ENCODE measurements around the gene C7orf33.

C7orf33 gene

DNA sequence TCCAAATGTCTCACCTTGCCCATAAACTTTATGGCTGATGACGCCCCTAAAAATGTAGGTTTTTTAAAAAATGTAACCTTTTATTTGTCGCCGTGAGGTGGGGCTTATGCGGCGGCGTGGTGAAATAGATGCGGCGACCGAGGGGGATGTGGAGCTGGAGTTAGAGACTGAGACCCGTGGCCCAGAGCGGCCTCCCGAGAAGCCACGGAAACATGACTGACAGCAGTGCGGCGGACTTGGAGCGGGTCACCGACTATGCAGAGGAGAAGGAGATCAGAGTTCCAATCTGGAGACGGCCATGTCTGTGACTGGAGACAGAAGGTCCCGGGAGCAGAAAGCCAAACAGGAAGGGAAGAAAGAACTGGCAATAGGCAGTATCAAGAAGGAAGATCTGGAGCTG is 46.5 kb downstream of the C7orf33 start:
- Histone ChIP-seq H3K9me3 (ENCODE audit: insufficient read depth, low read depth, low read length) (no peaks in the 10 kb centered on the region), H3K9ac (ENCODE audit: low read depth, low read length) (no peak overlapping the region), H3K27me3 (ENCODE audit: insufficient read depth, low read length) (no peaks in the 10 kb centered on the region), H3K4me1 (ENCODE audit: insufficient read depth, low read length) (no peaks in the 10 kb centered on the region), H3K27ac (ENCODE audit: low read length) (no peak overlapping the region), H3K36me3 (ENCODE audit: insufficient read depth, low read depth, low read length) (no peaks in the 10 kb centered on the region), H3K4me3 (ENCODE audit: low read length) (no peak overlapping the region)

DNA sequence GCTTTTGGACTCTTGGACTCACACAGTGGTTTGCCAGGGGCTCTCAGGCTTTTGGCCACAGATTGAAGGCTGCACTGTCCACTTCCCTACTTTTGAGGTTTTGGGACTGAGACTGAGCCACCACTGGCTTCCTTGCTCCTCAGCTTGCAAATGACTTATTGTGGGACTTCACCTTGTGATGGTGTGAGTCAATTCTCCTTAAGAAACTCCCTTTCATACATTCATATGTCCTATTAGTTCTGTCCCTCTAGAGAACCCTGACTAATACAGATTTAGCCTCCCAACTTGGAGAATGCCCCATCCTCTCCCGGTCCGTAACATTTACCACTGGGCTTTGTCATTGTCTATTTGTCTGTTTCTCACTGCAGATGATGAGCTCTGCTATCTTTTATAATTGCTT is 55.3 kb downstream of the C7orf33 start:
- Histone ChIP-seq H3K27me3 (ENCODE audit: insufficient read depth, low read length) (no peaks in the 10 kb centered on the region), H3K9me3 (ENCODE audit: insufficient read depth, low read depth, low read length) (no peaks in the 10 kb centered on the region), H3K4me3 (ENCODE audit: low read length) (no peak overlapping the region), H3K27ac (ENCODE audit: low read length) (no peak overlapping the region), H3K9ac (ENCODE audit: low read depth, low read length) (no peak overlapping the region), H3K4me1 (ENCODE audit: insufficient read depth, low read length) (no peaks in the 10 kb centered on the region), H3K36me3 (ENCODE audit: insufficient read depth, low read depth, low read length) (no peaks in the 10 kb centered on the region)

DNA sequence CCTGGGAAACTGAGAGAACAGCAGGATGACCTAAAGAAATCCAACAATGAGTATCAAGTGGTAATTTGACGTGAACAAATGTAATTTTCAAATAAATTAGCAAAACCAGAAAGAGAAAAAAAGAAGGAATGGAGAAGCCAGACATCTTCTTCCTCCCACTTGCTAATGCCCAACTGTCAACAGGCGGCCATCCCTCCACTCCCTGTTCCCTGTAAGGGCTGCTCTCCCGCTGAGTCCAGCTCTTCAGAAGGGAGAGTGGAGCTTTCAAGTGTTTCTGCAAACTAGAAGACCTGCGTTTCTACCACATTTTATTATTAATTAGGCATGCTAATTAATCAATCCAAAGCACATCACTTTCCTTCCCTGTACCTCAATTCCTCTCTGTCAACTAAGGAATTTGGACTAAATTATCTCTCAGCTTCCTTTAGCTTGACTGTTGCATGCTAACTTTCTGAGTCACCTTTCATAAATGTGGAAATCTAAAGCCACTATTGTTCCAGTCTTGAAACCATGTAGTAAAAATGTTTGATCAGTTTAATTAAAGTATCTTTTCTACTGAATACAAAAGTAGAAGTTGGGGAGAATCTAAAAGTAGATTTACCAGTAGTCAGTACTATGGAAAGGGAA is 59.8 kb downstream of the C7orf33 start:
- Histone ChIP-seq H3K9me3 (ENCODE audit: insufficient read depth, low read depth, low read length) (no peaks in the 10 kb centered on the region), H3K27me3 (ENCODE audit: insufficient read depth, low read length) (no peaks in the 10 kb centered on the region), H3K36me3 (ENCODE audit: insufficient read depth, low read depth, low read length) (no peaks in the 10 kb centered on the region), H3K4me3 (ENCODE audit: low read length) (no peak overlapping the region), H3K9ac (ENCODE audit: low read depth, low read length) (no peak overlapping the region), H3K27ac (ENCODE audit: low read length) (no peak overlapping the region), H3K4me1 (ENCODE audit: insufficient read depth, low read length) (no peaks in the 10 kb centered on the region)

DNA sequence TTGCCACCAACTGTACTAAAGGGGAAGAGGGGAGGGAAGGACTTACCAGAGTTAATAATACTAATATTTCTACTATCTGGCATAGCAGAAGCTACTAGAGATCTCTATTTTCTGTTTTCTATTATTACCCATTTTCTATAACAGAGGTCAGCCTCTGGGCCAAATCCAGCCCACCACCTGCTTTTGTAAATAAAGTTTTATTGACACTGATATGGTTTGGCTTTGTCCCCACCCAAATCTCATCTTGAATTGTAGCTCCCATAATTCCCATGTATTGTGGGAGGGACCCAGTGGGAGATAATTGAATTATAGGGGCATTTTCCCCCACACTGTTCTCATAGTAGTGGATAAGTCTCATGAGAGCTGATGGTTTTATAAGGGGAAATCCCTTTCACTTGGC is 62.2 kb downstream of the C7orf33 start:
- no peak overlapping the region for H3K9ac ChIP-seq (ENCODE audit: low read depth, low read length)
- no peak overlapping the region for H3K4me3 ChIP-seq (ENCODE audit: low read length)
- H3K27ac ChIP-seq (ENCODE audit: low read length): no peak overlapping the region
- H3K36me3 ChIP-seq (ENCODE audit: insufficient read depth, low read depth, low read length): no peaks in the 10 kb centered on the region
- no peaks in the 10 kb centered on the region for H3K4me1 ChIP-seq (ENCODE audit: insufficient read depth, low read length)
- no peaks in the 10 kb centered on the region for H3K9me3 ChIP-seq (ENCODE audit: insufficient read depth, low read depth, low read length)
- no peaks in the 10 kb centered on the region for H3K27me3 ChIP-seq (ENCODE audit: insufficient read depth, low read length)

DNA sequence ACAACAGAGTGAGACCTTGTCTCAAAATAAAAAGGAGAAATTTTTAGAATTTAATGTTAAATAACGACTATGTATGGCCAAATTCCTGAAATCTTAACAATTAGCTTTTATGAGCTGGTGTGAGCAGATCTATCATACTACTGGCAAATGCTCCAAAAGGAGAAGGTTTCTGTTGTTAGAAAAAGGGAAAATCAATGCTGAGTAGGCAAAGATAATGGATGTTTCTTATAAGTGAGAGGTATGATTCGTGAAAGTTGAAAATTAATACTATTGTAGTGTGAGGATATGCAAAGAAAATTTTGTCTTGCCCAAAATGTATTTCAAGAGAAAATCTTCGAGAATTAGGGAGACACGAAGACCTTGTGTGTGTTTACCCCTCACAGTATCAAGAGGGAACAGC is 67.4 kb downstream of the C7orf33 start:
- no peaks in the 10 kb centered on the region for H3K27me3 ChIP-seq (ENCODE audit: insufficient read depth, low read length)
- no peaks in the 10 kb centered on the region for H3K4me1 ChIP-seq (ENCODE audit: insufficient read depth, low read length)
- H3K9ac ChIP-seq (ENCODE audit: low read depth, low read length): no peak overlapping the region
- H3K36me3 ChIP-seq (ENCODE audit: insufficient read depth, low read depth, low read length): no peaks in the 10 kb centered on the region
- H3K27ac ChIP-seq (ENCODE audit: low read length): no peak overlapping the region
- no peak overlapping the region for H3K4me3 ChIP-seq (ENCODE audit: low read length)
- H3K9me3 ChIP-seq (ENCODE audit: insufficient read depth, low read depth, low read length): no peaks in the 10 kb centered on the region

DNA sequence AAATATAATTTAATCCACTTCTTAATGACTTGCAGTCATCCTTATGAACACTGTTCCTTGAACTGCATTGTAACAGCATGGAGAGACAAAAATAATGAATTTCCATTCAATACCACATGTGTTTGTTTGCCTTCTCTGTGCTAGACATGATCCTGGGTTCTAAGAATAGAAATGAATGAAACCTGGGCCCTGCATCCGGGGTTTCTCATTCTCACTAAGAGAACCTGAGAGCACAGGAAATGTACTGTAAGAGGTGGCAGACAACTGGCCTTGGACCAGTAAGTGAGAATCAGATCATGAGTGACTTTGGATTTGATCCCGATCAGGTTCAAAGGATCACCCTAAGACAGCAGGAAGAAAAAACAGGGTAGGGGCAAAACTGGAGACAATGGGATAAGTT is 70.9 kb downstream of the C7orf33 start:
- H3K4me3 ChIP-seq (ENCODE audit: low read length): no peak overlapping the region
- H3K36me3 ChIP-seq (ENCODE audit: insufficient read depth, low read depth, low read length): no peaks in the 10 kb centered on the region
- no peak overlapping the region for H3K9ac ChIP-seq (ENCODE audit: low read depth, low read length)
- H3K27me3 ChIP-seq (ENCODE audit: insufficient read depth, low read length): no peaks in the 10 kb centered on the region
- H3K27ac ChIP-seq (ENCODE audit: low read length): no peak overlapping the region
- no peaks in the 10 kb centered on the region for H3K4me1 ChIP-seq (ENCODE audit: insufficient read depth, low read length)
- no peaks in the 10 kb centered on the region for H3K9me3 ChIP-seq (ENCODE audit: insufficient read depth, low read depth, low read length)

- Histone ChIP-seq H3K27me3 (ENCODE audit: insufficient read depth, low read length) (no peaks in the 10 kb centered on the region), H3K9ac (ENCODE audit: low read depth, low read length) (no peak overlapping the region), H3K36me3 (ENCODE audit: insufficient read depth, low read depth, low read length) (no peaks in the 10 kb centered on the region), H3K27ac (ENCODE audit: low read length) (no peak overlapping the region), H3K4me1 (ENCODE audit: insufficient read depth, low read length) (no peaks in the 10 kb centered on the region), H3K9me3 (ENCODE audit: insufficient read depth, low read depth, low read length) (no peaks in the 10 kb centered on the region), H3K4me3 (ENCODE audit: low read length) (no peak overlapping the region)
Observed at GRCh38 chr7:148662646-148663045, 72.1 kb downstream of the C7orf33 start.

DNA sequence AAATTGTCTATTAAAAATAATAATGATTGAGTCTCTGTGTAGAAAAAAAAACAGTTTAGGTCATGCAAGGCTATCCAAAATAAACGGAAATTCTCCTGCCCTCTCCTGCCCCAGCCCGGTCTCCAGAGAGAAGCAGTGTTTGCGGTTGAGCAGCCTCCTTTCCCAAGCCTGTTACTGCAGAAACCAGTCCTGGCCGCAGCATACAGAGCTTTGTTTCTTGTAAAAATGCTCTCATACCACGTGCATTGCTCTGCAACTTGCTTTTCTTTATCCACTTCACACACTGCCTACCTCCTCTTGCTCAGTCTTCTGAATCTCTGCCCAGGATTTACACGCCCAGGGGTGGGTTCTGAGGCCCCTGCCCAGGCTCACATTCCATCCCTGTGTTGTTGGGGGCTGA is 73.8 kb downstream of the C7orf33 start:
- no peaks in the 10 kb centered on the region for H3K4me1 ChIP-seq (ENCODE audit: insufficient read depth, low read length)
- H3K27me3 ChIP-seq (ENCODE audit: insufficient read depth, low read length): no peaks in the 10 kb centered on the region
- H3K27ac ChIP-seq (ENCODE audit: low read length): no peak overlapping the region
- no peak overlapping the region for H3K4me3 ChIP-seq (ENCODE audit: low read length)
- no peaks in the 10 kb centered on the region for H3K9me3 ChIP-seq (ENCODE audit: insufficient read depth, low read depth, low read length)
- no peaks in the 10 kb centered on the region for H3K36me3 ChIP-seq (ENCODE audit: insufficient read depth, low read depth, low read length)
- no peak overlapping the region for H3K9ac ChIP-seq (ENCODE audit: low read depth, low read length)

- Histone ChIP-seq H3K4me3 (ENCODE audit: low read length) (no peak overlapping the region), H3K36me3 (ENCODE audit: insufficient read depth, low read depth, low read length) (no peaks in the 10 kb centered on the region), H3K4me1 (ENCODE audit: insufficient read depth, low read length) (no peaks in the 10 kb centered on the region)
Observed at GRCh38 chr7:148665221-148665620, 74.7 kb downstream of the C7orf33 start.

More at GRCh38 chr7:148665221-148665620, 74.7 kb downstream of the C7orf33 start:
- Histone ChIP-seq H3K27ac (ENCODE audit: low read length) (no peak overlapping the region), H3K27me3 (ENCODE audit: insufficient read depth, low read length) (no peaks in the 10 kb centered on the region), H3K9me3 (ENCODE audit: insufficient read depth, low read depth, low read length) (no peaks in the 10 kb centered on the region), H3K9ac (ENCODE audit: low read depth, low read length) (no peak overlapping the region)

Data from iPS-20b (cell line).